Activated CD8-positive, alpha-beta memory T cell treated with anti-CD3 and anti-CD28 coated beads, Interleukin-2, amount 50 U/mL, for 4 hours (primary cell): ENCODE measurements around the gene PDE6H.

Experiments
- DNase-seq: peaks from one replicate; pipeline ENCODE4 v3.0.0-alpha.2; 2020

PDE6H gene

GRCh38 chr12:14972816-14973215 lies at the start of gene PDE6H:
Gene PDE6H, plus strand, starts transcription at chr12:14973042. Its CDS starts 4,971 bp downstream, at chr12:14978013.
- DNase-seq: no peak

DNA sequence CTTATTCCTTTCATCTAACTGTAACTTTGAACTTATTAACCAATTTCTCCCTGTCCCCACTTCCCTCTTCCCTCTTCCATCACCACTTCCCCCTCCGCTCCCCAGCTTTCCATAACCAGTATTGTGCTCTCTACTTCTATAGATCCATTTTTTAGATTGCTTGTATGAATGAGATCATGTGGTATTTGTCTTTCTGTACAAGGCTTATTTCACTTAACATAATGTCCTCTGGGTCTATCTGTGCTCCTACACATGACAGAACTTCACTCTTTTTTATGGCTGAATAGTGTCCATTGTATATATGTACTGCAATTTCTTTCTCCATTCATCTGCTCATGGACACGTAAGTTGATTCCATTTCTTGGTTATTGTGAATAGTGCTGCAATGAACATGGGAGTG lies 48.9 kb upstream of the PDE6H start:
- DNase-seq: no peak

- no peak for DNase-seq
These were observed 48.3 kb upstream of the PDE6H start for GRCh38 chr12:14924541-14924940.

DNA sequence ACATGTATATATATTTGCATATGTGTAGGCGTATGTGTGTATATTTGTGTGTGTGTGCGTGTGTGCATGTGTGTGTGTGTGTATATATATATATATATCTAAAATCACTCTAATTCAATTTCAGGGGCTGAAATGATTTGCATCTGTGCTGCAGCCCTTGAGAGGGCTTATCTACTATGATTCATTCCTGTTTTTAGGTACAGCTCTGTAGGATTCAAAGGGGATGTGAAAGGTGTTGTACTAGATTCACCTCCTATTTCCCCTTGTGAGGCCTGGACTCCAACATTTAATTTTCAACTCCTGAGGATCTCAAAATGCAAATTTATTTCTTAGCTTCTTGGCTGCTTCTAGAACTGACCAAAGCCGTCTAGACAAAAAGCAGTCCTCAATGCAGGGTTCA lies 45.6 kb upstream of the PDE6H start:
- no peak for DNase-seq

GRCh38 chr12:14928931-14929330 lies 43.9 kb upstream of the PDE6H start:
- no peak for DNase-seq

DNA sequence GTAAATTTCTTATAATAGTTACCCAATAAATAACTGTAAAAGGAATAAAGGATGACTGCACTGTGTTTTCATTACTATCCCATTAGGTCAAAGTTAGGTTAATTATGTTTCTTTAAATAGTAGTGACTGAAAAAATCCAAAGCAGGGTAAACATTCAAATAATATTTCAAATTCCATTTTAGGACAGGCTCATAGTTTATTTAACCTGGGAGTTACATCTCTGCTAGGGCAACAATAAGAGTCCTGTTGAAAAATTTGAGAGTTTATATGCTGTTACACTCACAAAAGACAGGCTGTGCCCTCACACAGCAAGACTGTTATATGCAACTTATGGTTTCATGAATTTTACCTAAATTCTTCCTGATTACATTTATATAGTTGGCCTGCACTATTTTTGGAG lies 42.5 kb upstream of the PDE6H start:
- no peak for DNase-seq

- DNase-seq: no peak
These were observed 41.5 kb upstream of the PDE6H start for GRCh38 chr12:14931359-14931758.

DNA sequence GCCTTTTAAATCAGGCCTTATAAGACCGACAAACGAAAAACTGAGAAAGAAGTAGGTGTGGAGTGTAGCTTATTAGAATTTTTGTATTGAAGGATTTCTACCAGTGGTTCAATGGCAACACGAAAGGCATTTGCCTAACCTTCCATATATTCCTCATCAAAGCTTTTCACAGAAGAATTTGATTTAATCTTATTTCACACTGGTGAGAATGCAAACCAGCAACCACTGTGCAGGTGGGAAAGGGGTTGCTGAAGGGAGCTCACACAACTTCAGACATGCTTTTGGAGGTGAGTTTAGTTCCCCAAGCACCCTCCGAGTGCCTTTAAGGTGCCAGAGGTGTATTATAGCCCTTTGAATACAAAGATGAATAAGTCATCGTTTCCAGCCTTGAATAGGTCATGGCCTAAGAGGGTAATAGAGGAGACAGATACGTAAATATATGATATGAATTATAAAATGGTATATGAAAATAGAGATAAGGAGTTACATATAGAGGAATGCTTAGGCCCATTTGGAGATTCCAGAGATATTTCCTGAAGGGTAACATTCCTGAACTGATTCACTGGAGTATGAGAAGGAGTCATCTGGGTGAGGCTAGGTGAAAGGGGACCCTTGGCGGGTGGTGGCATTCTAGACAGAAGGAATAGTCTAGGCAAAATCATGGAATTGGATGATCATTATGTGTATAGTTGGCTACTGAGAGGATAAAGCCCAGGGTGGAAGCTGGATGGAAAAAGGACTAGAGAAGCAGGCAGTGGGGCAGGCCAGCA lies 40.9 kb upstream of the PDE6H start:
- no peak for DNase-seq

GRCh38 chr12:14934511-14934910 lies 38.3 kb upstream of the PDE6H start:
- no peak for DNase-seq

DNA sequence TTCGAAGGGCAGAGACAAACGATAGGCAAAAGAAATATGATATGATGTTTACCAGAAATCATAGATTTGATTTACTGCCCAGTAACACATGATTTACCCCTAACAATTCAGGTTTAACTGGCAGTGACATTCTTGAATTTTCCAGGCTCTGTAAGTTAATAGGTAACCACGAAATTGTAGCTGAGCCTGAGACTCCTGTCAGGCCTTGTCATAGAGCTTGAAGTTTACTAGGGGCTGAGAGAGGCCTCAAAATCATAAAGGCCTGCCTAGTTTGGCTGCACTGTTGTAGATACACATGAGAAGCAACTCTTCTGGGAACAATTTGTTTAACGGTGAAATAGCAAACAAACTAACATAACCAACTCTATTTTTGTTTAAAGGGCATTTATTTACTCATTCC lies 37.8 kb upstream of the PDE6H start:
- DNase-seq: no peak

- no peak for DNase-seq
These were observed 36.5 kb upstream of the PDE6H start for GRCh38 chr12:14936224-14936861.

GRCh38 chr12:14937014-14937413 lies 35.8 kb upstream of the PDE6H start:
- no peak for DNase-seq

DNA sequence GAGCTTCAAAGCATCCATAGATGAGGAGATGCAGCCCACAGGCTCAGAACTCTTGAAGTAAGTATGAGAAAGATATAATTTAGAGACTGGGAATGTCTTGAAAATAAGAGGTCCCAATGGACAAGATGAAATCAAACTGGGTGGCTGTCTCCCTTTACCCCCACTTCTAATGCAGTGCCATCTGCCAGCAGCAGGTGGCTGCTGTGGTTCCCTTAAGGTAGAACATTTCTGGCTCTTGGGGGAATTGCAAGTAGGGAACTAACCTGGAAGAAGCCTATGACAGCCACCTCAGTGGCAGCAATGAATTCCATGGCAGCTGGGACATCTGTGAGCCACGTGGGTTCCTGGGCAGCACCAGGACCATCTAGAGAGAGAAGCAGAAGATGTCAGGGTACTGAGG lies 35.2 kb upstream of the PDE6H start:
- no peak for DNase-seq

- DNase-seq: no peak
These were observed 34.5 kb upstream of the PDE6H start, which contains the start of gene ERP27 for GRCh38 chr12:14938301-14938700. Gene ERP27, minus strand, starts transcription at chr12:14938537. Its CDS starts 29 bp downstream, at chr12:14938508.

GRCh38 chr12:14941369-14941768 lies 31.5 kb upstream of the PDE6H start:
- no peak for DNase-seq

DNA sequence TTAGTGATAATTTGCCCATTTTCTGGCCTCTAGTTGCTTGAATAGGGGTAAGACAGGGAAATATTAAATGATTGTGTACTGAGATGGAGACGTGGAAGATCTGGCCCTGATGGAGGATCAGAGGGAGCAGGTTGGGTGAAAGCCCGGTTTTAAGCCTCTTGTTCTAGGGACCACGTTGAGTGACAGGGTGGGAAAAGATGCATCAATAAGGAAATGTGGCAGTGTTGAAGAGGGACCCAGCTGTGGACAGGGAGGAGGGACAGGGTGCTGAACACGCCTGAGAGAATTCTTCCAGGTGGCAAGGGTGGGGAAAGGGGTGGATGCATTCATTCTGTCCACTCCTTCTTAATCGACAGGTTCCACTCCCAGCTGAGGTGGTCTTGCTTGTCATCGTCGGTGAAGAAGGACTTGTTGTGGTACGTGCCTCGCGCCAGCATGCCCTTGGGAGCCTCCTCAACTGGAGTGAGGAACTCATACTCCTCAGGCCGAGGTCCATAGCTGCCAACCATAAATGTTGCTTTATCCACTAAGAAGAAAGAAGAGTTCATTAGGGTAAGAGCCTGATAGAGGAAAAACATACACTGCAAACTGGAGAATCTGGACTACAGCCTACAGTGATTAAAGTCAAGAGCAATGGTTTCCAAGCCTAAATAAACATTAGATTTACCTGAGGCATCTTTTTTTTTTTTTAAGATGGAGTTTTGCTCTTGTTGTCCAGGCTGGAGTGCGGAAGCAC lies 30.5 kb upstream of the PDE6H start:
- no peak for DNase-seq

DNA sequence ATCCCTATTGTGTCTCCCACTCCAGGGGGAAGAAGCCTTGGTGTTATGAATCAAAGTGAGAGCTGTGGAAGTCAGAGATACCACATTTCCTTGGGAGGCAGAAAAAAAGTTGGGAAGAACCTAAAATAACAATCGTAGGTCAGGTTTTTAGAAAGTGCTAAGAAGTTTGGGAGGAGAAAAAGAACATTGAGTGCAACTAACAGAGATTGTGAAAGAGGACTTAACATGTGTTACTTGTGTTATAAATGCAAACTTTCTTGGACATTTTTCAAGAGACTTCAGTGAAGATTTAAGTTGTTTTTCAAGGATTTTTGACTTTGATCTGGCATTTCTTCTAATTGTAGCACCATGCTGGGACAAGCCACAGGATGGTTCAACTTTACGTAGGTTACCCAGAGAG lies 26.7 kb upstream of the PDE6H start:
- no peak for DNase-seq

DNA sequence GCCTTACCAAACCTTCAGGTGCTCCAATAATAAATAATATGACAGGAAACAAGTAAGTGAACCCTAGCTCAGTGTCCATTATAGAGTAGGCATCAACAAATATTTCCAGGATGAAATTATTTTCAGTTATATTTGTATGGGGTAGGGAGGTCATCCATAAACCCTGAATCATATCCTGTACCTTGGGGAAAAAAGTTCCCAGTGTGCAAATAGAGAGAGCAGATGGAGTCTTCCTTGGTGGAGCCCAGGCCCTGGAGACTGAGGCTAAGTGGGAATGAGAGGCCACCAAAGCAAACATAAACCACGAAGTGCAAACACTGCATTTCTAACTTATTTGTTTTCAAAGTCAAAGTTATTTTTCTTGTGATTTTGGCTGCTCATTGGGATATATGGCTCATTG lies 26.0 kb upstream of the PDE6H start:
- DNase-seq: no peak

GRCh38 chr12:14948672-14949071 lies 24.2 kb upstream of the PDE6H start:
- peak; percentile 48 for DNase-seq

- no peak for DNase-seq
These were observed 23.2 kb upstream of the PDE6H start for GRCh38 chr12:14949631-14950030.

- DNase-seq: no peak
These were observed 22.4 kb upstream of the PDE6H start for GRCh38 chr12:14950421-14950820.

- DNase-seq: no peak
These were observed 21.7 kb upstream of the PDE6H start for GRCh38 chr12:14950982-14951746.

DNA sequence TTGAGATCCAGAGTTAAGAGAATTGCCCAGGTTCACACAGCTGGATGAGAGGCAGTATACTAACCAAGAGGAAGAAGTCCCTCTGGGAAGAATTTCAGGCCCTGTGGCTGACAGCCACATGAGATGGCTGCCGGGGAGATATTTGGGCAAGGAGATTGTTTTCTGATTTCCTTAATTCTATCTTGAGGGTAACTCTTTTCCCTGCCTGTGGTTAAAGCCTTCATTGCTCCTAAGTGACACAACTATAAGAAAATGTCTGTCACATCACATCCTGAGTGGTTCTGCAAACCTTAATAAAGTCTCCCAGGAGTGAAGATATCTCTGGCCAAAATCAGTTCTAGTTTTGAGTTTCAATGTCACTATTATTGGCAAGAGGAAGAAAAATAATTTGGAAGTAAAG lies 21.0 kb upstream of the PDE6H start:
- DNase-seq: no peak
